Fibroblast of the aortic adventitia (primary cell): ENCODE data around the gene PNMA8B. TPM values are rescaled to one million over a fixed set of nuclear protein-coding genes. Genes with fewer than 3 reads are reported as not detected.

ENCODE experiments used
- DNase-seq: peaks from one replicate; pipeline ENCODE4 v3.0.0-alpha.2; 2010; ENCODE audit warnings: low read depth
- H3K4me3 ChIP-seq: 2 replicates; pipeline ENCODE4 v1.5.1; 2011; ENCODE audit warnings: low read depth, mild to moderate bottlenecking, control low read depth, low read length, moderate library complexity
- total RNA-seq: library from RNA; depleted of rRNA; stranded (reverse); fragments of >200 nt; gene quantifications from 2 replicates; pipeline ENCODE4 v1.2.3, GENCODE V29; 2012; ENCODE audit warnings: low replicate concordance
- TF ChIP-seq, protein P1 (sequence below): IDR thresholded peaks from 2 replicates; pipeline ENCODE4 v1.5.1; 2011; ENCODE audit warnings: mild to moderate bottlenecking, low read length, control low read depth, inconsistent platforms; ENCODE audit not compliant: insufficient read depth

PNMA8B gene
- total RNA-seq, 1 donor: 1.6 TPM

DNA sequence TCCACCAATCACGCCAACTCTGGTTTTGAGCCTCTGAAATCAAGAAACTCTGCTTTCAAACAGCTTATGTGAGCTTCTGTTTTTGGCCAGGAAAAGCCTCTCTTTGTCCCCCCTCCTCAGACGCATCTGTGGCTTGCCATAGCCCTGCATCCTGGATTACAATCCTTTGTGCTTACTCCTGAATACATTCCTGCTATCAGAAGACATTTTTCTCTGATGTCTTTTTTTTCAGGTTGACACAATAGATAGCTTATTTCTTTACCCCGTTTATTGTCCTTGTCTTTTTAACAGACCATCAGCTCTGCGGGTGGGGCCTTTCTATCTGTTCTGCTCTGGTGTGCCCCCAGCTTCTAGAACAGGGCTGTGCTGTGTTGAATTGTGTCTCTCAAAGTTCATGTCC, 11.0 kb downstream of the PNMA8B start:
- no peak for DNase-seq
- no peak overlapping the region for H3K4me3 ChIP-seq

GRCh38 chr19:46482631-46483030, 13.0 kb downstream of the PNMA8B start:
- DNase-seq: peak; percentile 42
- H3K4me3 ChIP-seq: no peak overlapping the region
- TF ChIP-seq, protein P1, sequence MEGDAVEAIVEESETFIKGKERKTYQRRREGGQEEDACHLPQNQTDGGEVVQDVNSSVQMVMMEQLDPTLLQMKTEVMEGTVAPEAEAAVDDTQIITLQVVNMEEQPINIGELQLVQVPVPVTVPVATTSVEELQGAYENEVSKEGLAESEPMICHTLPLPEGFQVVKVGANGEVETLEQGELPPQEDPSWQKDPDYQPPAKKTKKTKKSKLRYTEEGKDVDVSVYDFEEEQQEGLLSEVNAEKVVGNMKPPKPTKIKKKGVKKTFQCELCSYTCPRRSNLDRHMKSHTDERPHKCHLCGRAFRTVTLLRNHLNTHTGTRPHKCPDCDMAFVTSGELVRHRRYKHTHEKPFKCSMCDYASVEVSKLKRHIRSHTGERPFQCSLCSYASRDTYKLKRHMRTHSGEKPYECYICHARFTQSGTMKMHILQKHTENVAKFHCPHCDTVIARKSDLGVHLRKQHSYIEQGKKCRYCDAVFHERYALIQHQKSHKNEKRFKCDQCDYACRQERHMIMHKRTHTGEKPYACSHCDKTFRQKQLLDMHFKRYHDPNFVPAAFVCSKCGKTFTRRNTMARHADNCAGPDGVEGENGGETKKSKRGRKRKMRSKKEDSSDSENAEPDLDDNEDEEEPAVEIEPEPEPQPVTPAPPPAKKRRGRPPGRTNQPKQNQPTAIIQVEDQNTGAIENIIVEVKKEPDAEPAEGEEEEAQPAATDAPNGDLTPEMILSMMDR: no peak

More for the DNA sequence above, 11.0 kb downstream of the PNMA8B start:
- TF ChIP-seq, protein P1: no peak

DNA sequence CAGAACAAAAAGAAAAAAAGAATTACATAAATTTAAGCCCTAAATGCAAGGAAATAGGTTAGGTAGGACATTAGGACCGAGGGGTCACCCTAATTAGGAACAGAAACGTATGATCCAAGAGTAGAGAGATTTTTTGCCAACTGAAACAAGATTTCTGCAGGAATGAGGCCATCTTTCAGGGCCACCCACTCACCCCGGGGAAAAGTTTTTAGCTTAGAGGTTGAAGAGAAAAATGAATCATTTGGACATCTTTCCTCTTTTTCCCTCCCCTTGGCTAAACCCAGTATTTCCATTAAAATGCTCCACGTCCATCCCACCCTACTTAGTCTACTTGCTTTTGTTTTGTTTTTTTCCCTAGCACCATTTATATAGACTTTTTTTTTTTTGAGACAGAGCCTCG, 13.7 kb downstream of the PNMA8B start:
- peak; percentile 88 for DNase-seq
- TF ChIP-seq, protein P1: no peak

GRCh38 chr19:46481223-46481848, 14.3 kb downstream of the PNMA8B start:
- TF ChIP-seq, protein P1: no peak
- DNase-seq: peak; percentile 86
- H3K4me3 ChIP-seq: no peak overlapping the region

More for the DNA sequence above, 13.7 kb downstream of the PNMA8B start:
- no peak overlapping the region for H3K4me3 ChIP-seq

DNA sequence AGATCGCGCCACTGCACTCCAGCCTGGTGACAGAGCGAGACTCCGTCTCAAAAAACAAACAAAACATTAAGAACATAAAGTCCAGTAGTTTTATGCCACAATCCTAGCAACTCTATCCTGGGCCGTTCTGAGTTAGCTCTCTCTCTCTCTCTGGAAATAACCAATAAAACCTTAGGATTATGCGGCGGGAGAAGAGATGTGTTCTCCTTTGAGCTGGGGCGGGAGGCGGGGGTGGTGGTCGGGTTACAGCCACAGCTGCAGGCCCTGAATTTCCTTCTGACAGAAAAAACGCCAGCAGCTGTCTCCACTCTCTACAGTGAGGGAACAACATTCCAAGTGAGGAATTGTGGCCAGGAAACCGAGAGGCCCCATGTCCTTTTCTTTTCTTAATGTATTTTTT, 15.3 kb downstream of the PNMA8B start:
- peak; percentile 78 for DNase-seq
- TF ChIP-seq, protein P1: no peak
- H3K4me3 ChIP-seq: no peak overlapping the region

DNA sequence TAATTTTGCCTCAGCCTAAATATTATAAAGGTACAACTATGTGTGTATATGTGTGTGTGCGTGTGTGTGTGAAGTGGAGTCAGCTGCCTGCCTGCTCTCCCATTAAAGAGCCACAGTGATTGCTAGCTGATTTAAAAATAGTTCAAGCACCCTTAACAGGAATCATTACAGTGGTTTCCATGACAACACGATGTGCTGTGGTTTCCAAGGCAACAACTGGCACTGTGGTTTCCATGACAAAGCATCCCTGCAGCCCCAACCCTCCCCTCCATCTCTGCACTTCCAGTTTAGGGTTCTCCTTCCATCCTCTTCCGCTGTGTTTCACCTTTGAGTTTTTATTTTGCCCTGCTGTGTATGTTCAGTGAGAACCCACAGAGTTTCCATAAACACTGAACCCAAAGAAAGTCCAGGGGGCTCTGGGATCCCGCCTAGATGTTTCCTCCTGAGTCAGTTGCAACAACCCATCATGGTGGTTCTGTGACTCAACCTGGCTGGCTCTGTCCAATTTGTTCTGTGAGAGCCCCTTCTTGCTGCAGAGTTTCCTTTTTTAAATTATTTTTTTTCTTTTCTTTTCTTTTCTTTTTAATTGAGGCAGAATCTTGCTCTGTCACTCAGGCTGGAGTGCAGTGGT, 17.2 kb downstream of the PNMA8B start:
- DNase-seq: peak; percentile 52

More for the DNA sequence above, 17.2 kb downstream of the PNMA8B start:
- TF ChIP-seq, protein P1: no peak
- H3K4me3 ChIP-seq: no peak overlapping the region
